ENCODE results near the gene PRR5L. TPM values are rescaled to one million over a fixed set of nuclear protein-coding genes. Genes with fewer than 3 reads are reported as not detected.

Gene PRR5L
- total RNA-seq, 2 donors from 2014 or later = 3.2 to 11.8 TPM

- ATAC-seq (ENCODE audit: insufficient number of reproducible peaks, low FRiP score, low read depth) = no peak
- no peaks in the 10 kb centered on the region for H3K4me1 ChIP-seq (ENCODE audit: control insufficient read depth in 1 of 2, low read depth in 2 of 2)
- H3K27me3 ChIP-seq (replicated peaks; ENCODE audit: insufficient read depth) = no peaks in the 10 kb centered on the region
- no peaks in the 10 kb centered on the region for H3K9me3 ChIP-seq
- H3K27ac ChIP-seq = no peak overlapping the region
- no peak for DNase-seq (ENCODE audit: low spot score)
- TF ChIP-seq CTCF (IDR thresholded peaks at IDR 0.05) = no peak
- no peaks in the 10 kb centered on the region for H3K36me3 ChIP-seq
- no peak overlapping the region for H3K4me3 ChIP-seq
Observed at GRCh38 chr11:36350137-36350513, 54.0 kb downstream of the PRR5L start.

- Histone ChIP-seq H3K9me3 (no peaks in the 10 kb centered on the region), H3K27ac (no peak overlapping the region), H3K27me3 (replicated peaks; ENCODE audit: insufficient read depth) (no peaks in the 10 kb centered on the region), H3K36me3 (no peaks in the 10 kb centered on the region), H3K4me1 (ENCODE audit: control insufficient read depth in 1 of 2, low read depth in 2 of 2) (no peaks in the 10 kb centered on the region), H3K4me3 (no peak overlapping the region)
- ATAC-seq (ENCODE audit: insufficient number of reproducible peaks, low FRiP score, low read depth) (no peak), DNase-seq (ENCODE audit: low spot score) (no peak)
- no peak for TF ChIP-seq CTCF (IDR thresholded peaks at IDR 0.05)
Observed at GRCh38 chr11:36352922-36353321, 56.8 kb downstream of the PRR5L start.

GRCh38 chr11:36354221-36355003, 58.3 kb downstream of the PRR5L start:
- no peak for TF ChIP-seq CTCF (IDR thresholded peaks at IDR 0.05)
- no peaks in the 10 kb centered on the region for H3K9me3 ChIP-seq
- no peaks in the 10 kb centered on the region for H3K4me1 ChIP-seq (ENCODE audit: control insufficient read depth in 1 of 2, low read depth in 2 of 2)
- H3K36me3 ChIP-seq = no peaks in the 10 kb centered on the region
- no peak overlapping the region for H3K4me3 ChIP-seq
- ATAC-seq (ENCODE audit: insufficient number of reproducible peaks, low FRiP score, low read depth) (no peak), DNase-seq (ENCODE audit: low spot score) (no peak)
- no peaks in the 10 kb centered on the region for H3K27me3 ChIP-seq (replicated peaks; ENCODE audit: insufficient read depth)
- no peak overlapping the region for H3K27ac ChIP-seq

- TF ChIP-seq CTCF (IDR thresholded peaks at IDR 0.05) = no peak
- ATAC-seq (ENCODE audit: insufficient number of reproducible peaks, low FRiP score, low read depth) = no peak
- H3K4me3 ChIP-seq = no peak overlapping the region
- DNase-seq (ENCODE audit: low spot score) = no peak
- H3K4me1 ChIP-seq (ENCODE audit: control insufficient read depth in 1 of 2, low read depth in 2 of 2) = no peaks in the 10 kb centered on the region
- no peak overlapping the region for H3K27ac ChIP-seq
- no peaks in the 10 kb centered on the region for H3K36me3 ChIP-seq
- no peaks in the 10 kb centered on the region for H3K9me3 ChIP-seq
- no peaks in the 10 kb centered on the region for H3K27me3 ChIP-seq (replicated peaks; ENCODE audit: insufficient read depth)
Observed at GRCh38 chr11:36356201-36356600, 60.1 kb downstream of the PRR5L start.

- Histone ChIP-seq H3K27ac (no peak overlapping the region), H3K36me3 (no peaks in the 10 kb centered on the region), H3K9me3 (no peaks in the 10 kb centered on the region), H3K4me1 (ENCODE audit: control insufficient read depth in 1 of 2, low read depth in 2 of 2) (peaks cover 0 to 4% of the 10 kb centered on the region in 2 donors), H3K4me3 (no peak overlapping the region), H3K27me3 (replicated peaks; ENCODE audit: insufficient read depth) (no peaks in the 10 kb centered on the region)
- DNase-seq (ENCODE audit: low spot score) = no peak
- no peak for ATAC-seq (ENCODE audit: insufficient number of reproducible peaks, low FRiP score, low read depth)
- TF ChIP-seq CTCF (IDR thresholded peaks at IDR 0.05) = no peak
Observed at GRCh38 chr11:36357831-36358230, 61.7 kb downstream of the PRR5L start.

Data from thoracic aorta (tissue), 2 donors.